Fibroblast of mammary gland (primary cell): ENCODE data around the gene BICDL2.
"Not testable (repeated sequence)": the region's sequence is repeated elsewhere in the genome, so short reads cannot be mapped to it uniquely, and the experiment has no call there.

Experiments used
- DNase-seq: peaks from one replicate; pipeline ENCODE4 v3.0.0-alpha.2; 2010; ENCODE audit warnings: low read depth
- H3K4me3 ChIP-seq: 2 replicates; pipeline ENCODE4 v1.5.1; 2011; ENCODE audit warnings: low read depth, mild to moderate bottlenecking, low read length, moderate library complexity; ENCODE audit not compliant: control insufficient read depth
- TF ChIP-seq, protein P1 (sequence below): conservative IDR thresholded peaks from 2 replicates; pipeline ENCODE4 v1.5.1; 2011; ENCODE audit warnings: low read depth, low read length, inconsistent platforms; ENCODE audit not compliant: control insufficient read depth, insufficient read depth

BICDL2 gene

GRCh38 chr16:3057181-3058138, 20.7 kb upstream of the BICDL2 start:
- DNase-seq = no peak
- no peak overlapping the region for H3K4me3 ChIP-seq

DNA sequence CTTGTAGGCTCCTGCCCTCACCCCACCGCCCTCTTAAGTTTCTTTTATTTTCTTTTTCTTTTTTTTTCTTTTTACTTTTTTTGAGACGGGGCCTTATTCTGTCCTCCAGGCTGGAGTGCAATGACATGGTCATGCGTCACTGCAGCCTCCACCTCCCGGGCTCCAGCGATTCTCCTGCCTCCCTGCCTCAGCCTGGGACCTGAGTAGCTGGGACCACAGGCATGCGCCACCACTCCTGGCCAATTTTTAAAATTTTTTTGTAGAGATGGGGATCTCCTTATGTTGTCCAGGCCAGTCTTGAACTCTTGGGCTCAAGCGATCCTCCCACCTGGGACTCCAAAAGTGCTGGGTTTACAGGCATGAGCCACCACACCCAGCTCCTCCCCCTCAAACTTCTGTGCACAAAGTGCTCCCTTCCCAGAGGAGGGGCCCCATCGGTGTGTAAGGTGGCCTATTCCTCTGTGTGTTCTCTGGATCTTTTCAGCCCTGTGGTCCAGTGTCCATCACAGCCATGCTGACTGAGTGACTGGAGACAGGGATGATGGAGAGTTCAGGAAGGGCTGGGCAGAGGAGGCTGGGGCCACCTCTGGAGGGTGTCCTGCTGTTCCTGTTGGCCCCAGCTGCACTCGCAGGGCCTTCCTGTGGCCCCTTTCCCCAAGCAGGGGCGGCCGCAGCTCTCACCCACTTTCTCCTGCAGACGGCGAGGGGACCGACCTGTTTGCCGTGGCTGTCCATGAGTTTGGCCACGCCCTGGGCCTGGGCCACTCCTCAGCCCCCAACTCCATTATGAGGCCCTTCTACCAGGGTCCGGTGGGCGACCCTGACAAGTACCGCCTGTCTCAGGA, 19.8 kb upstream of the BICDL2 start:
- TF ChIP-seq, protein P1, sequence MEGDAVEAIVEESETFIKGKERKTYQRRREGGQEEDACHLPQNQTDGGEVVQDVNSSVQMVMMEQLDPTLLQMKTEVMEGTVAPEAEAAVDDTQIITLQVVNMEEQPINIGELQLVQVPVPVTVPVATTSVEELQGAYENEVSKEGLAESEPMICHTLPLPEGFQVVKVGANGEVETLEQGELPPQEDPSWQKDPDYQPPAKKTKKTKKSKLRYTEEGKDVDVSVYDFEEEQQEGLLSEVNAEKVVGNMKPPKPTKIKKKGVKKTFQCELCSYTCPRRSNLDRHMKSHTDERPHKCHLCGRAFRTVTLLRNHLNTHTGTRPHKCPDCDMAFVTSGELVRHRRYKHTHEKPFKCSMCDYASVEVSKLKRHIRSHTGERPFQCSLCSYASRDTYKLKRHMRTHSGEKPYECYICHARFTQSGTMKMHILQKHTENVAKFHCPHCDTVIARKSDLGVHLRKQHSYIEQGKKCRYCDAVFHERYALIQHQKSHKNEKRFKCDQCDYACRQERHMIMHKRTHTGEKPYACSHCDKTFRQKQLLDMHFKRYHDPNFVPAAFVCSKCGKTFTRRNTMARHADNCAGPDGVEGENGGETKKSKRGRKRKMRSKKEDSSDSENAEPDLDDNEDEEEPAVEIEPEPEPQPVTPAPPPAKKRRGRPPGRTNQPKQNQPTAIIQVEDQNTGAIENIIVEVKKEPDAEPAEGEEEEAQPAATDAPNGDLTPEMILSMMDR = no peak
- no peak overlapping the region for H3K4me3 ChIP-seq
- no peak for DNase-seq

More at GRCh38 chr16:3057181-3058138, 20.7 kb upstream of the BICDL2 start:
- TF ChIP-seq, protein P1 = no peak

GRCh38 chr16:3055734-3056115, 19.0 kb upstream of the BICDL2 start:
- H3K4me3 ChIP-seq, DNase-seq: not testable (repeated sequence)

DNA sequence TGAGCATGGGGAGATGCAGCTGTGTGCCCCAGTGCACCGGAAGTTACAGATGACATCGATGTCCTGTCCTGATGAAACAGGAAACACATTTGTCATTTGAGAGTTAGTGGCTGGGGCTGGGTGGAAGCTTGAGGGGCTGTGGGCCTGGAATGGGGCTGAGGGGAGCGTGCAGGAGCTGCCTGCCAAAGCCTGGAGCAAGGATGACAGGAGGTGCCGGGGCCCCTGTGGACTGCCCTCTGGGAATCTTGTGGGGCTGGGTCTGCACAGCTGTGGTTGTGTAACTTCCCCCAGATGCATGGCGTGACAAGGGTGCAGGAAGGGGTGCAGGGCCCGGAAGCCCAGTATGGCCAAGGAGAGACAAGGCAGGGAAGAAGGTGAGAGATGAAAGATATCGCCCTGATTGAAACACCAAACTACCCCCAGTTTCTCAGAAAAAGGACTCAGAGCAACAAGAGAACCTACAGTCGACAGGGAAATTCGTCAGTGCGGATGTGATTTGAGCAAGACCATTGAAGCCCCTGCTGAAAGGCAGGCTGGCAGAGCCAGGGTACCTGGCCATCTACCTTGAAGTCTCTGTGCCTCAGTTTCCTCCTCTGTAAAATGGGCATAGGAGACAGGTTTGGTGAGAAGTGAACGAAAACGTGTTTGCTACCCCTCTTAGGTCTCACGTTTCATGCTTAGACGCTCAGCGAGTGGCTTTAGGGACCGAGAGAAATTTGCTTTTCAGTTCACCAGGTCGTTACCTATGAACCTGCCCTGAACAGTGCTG, 18.4 kb upstream of the BICDL2 start:
- DNase-seq = no peak
- TF ChIP-seq, protein P1 = no peak
- H3K4me3 ChIP-seq = no peak overlapping the region

DNA sequence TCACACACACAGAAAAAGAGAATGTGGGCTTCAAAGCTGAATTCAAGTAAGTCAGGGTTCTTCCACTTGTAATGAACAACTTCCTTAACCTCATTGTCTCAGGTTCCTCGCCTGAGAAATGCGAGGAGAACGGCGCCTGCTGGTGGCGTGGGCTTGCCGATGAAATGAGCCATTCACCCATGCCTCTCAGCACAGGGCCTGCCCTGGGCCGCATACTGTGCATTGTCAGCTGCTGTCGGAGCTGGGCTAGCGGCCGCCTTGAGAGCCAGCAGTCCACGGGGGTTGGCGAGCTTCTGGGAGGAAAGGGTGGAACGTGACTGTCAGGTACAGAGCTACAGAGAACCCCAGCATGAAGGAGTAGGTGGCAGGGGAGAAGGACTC, 16.6 kb upstream of the BICDL2 start:
- not testable (repeated sequence) for H3K4me3 ChIP-seq

GRCh38 chr16:3052571-3053329, 16.0 kb upstream of the BICDL2 start:
- not testable (repeated sequence) for DNase-seq, H3K4me3 ChIP-seq

More for the DNA sequence above, 16.6 kb upstream of the BICDL2 start:
- DNase-seq = not testable (repeated sequence)

- no peak overlapping the region for H3K4me3 ChIP-seq
- TF ChIP-seq, protein P1 = no peak
- DNase-seq = no peak
Observed at GRCh38 chr16:3051494-3051893, 14.8 kb upstream of the BICDL2 start.
